Measurements from ENCODE around the gene AOPEP.

Gene AOPEP

GRCh38 chr9:95078511-95078910 is 352.0 kb downstream of the AOPEP start:
- no peaks in the 10 kb centered on the region for H3K9me3 ChIP-seq (ENCODE audit: low read length)
- peaks cover 26% of the 10 kb centered on the region; the same call in 1 of the 2 replicates for H3K36me3 ChIP-seq (ENCODE audit: insufficient read depth, low read length)
- H3K4me1 ChIP-seq (ENCODE audit: insufficient read depth, low read length, severe bottlenecking) = peaks cover 14% of the 10 kb centered on the region
- TF ChIP-seq EZH2 (IDR thresholded peaks at IDR 0.05; ENCODE audit: borderline replicate concordance, low read length) = no peak
- no peak overlapping the region for H3K27ac ChIP-seq (ENCODE audit: low read depth, low read length, poor library complexity, severe bottlenecking)
- no peaks in the 10 kb centered on the region for H3K79me2 ChIP-seq (ENCODE audit: insufficient read depth, low read length)
- no peaks in the 10 kb centered on the region for H3K27me3 ChIP-seq (ENCODE audit: insufficient read depth, low read length)
- H3F3A ChIP-seq (ENCODE audit: insufficient read depth, low read length) = no peaks in the 10 kb centered on the region
- H3K9me2 ChIP-seq (ENCODE audit: low read depth, low read length) = no peaks in the 10 kb centered on the region
- no peak overlapping the region for H3K9ac ChIP-seq (ENCODE audit: low read length)
- H2AFZ ChIP-seq (ENCODE audit: low read length) = no peak overlapping the region
- H3K4me3 ChIP-seq (ENCODE audit: low read depth, low read length, poor library complexity, severe bottlenecking) = no peak overlapping the region
- H3K4me2 ChIP-seq (ENCODE audit: low read length) = no peak overlapping the region
- H4K20me1 ChIP-seq (ENCODE audit: insufficient read depth, low read length) = no peaks in the 10 kb centered on the region

GRCh38 chr9:95078939-95079338 is 352.4 kb downstream of the AOPEP start:
- H3K4me2 ChIP-seq (ENCODE audit: low read length) = no peak overlapping the region
- H3F3A ChIP-seq (ENCODE audit: insufficient read depth, low read length) = no peaks in the 10 kb centered on the region
- H2AFZ ChIP-seq (ENCODE audit: low read length) = no peak overlapping the region
- H3K27me3 ChIP-seq (ENCODE audit: insufficient read depth, low read length) = no peaks in the 10 kb centered on the region
- peaks cover 9% of the 10 kb centered on the region for H3K4me1 ChIP-seq (ENCODE audit: insufficient read depth, low read length, severe bottlenecking)
- H3K27ac ChIP-seq (ENCODE audit: low read depth, low read length, poor library complexity, severe bottlenecking) = no peak overlapping the region
- H3K9me3 ChIP-seq (ENCODE audit: low read length) = no peaks in the 10 kb centered on the region
- H3K9ac ChIP-seq (ENCODE audit: low read length) = no peak overlapping the region
- H3K4me3 ChIP-seq (ENCODE audit: low read depth, low read length, poor library complexity, severe bottlenecking) = no peak overlapping the region
- H4K20me1 ChIP-seq (ENCODE audit: insufficient read depth, low read length) = no peaks in the 10 kb centered on the region
- TF ChIP-seq CTCF (IDR thresholded peaks at IDR 0.05; ENCODE audit: low read length) = no peak
- no peak for TF ChIP-seq EZH2 (IDR thresholded peaks at IDR 0.05; ENCODE audit: borderline replicate concordance, low read length)
- H3K79me2 ChIP-seq (ENCODE audit: insufficient read depth, low read length) = no peaks in the 10 kb centered on the region
- H3K36me3 ChIP-seq (ENCODE audit: insufficient read depth, low read length) = peaks cover 27% of the 10 kb centered on the region; the same call in 1 of the 2 replicates
- H3K9me2 ChIP-seq (ENCODE audit: low read depth, low read length) = no peaks in the 10 kb centered on the region

DNA sequence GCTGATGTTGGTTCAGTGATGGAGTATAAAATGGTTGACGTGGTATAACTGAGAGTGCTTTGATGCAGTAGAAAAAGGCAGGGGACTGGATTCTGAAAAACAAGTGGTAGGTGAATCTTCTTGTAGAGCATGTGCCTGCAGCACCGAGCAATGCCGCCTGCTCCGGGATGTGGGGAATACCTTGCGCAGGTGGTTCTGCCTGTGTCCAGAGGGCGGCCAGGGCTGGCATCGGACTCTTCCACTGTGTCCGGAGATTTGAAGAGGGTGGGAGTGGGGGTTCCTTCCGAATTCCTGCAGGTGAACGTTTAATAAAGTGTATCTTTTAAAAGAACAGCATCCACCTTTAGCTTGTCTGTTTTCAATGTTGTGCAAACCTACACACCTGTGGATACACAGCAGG is 353.0 kb downstream of the AOPEP start:
- Histone ChIP-seq H3K27me3 (ENCODE audit: insufficient read depth, low read length) (no peaks in the 10 kb centered on the region), H3K9me2 (ENCODE audit: low read depth, low read length) (no peaks in the 10 kb centered on the region), H3K4me1 (ENCODE audit: insufficient read depth, low read length, severe bottlenecking) (peaks cover 4% of the 10 kb centered on the region), H4K20me1 (ENCODE audit: insufficient read depth, low read length) (no peaks in the 10 kb centered on the region), H3K4me3 (ENCODE audit: low read depth, low read length, poor library complexity, severe bottlenecking) (no peak overlapping the region), H3K36me3 (ENCODE audit: insufficient read depth, low read length) (peaks cover 27% of the 10 kb centered on the region; the same call in 1 of the 2 replicates), H3K4me2 (ENCODE audit: low read length) (no peak overlapping the region), H3K27ac (ENCODE audit: low read depth, low read length, poor library complexity, severe bottlenecking) (no peak overlapping the region), H3K79me2 (ENCODE audit: insufficient read depth, low read length) (no peaks in the 10 kb centered on the region), H3K9me3 (ENCODE audit: low read length) (no peaks in the 10 kb centered on the region), H3F3A (ENCODE audit: insufficient read depth, low read length) (no peaks in the 10 kb centered on the region), H3K9ac (ENCODE audit: low read length) (no peak overlapping the region), H2AFZ (ENCODE audit: low read length) (no peak overlapping the region)
- TF ChIP-seq CTCF (IDR thresholded peaks at IDR 0.05; ENCODE audit: low read length) (no peak), EZH2 (IDR thresholded peaks at IDR 0.05; ENCODE audit: borderline replicate concordance, low read length) (no peak)

DNA sequence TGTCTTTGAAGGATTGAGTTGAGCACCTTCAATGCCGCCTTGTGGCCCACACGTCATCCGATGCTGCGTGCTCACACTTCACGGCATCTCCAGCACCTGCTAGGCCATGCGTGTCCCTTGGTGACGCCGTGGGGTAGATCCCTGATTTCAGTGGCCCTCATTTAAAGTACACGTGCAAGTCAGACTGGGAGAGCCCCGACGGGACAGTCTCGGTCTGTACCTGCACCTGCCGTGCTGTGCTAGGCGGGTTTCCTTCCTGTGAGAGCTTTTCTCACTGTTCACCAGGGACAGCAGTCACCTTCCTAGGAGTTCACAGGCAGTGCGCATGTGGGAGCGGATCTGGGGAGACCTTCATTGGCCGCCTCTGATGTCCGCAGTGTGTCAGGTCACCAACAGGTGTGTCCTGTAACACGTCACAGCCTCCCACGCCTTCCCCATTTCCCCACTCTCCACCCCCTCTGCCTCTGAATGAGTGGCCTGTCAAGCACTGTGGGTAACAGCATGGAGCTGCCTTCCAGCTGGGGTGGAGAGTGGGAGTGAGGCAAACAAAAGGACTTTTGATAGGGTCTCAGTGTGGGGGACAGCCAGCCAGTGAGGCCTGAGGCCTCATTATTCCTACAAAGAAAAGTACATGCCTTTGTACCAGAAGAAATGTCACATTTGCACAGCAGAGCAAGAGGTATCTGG is 354.6 kb downstream of the AOPEP start:
- Histone ChIP-seq H3F3A (ENCODE audit: insufficient read depth, low read length) (no peaks in the 10 kb centered on the region), H3K4me3 (ENCODE audit: low read depth, low read length, poor library complexity, severe bottlenecking) (no peak overlapping the region), H3K27me3 (ENCODE audit: insufficient read depth, low read length) (no peaks in the 10 kb centered on the region), H3K79me2 (ENCODE audit: insufficient read depth, low read length) (no peaks in the 10 kb centered on the region), H3K27ac (ENCODE audit: low read depth, low read length, poor library complexity, severe bottlenecking) (no peak overlapping the region), H4K20me1 (ENCODE audit: insufficient read depth, low read length) (no peaks in the 10 kb centered on the region), H3K9ac (ENCODE audit: low read length) (no peak overlapping the region), H3K4me1 (ENCODE audit: insufficient read depth, low read length, severe bottlenecking) (no peaks in the 10 kb centered on the region), H3K9me3 (ENCODE audit: low read length) (no peaks in the 10 kb centered on the region), H2AFZ (ENCODE audit: low read length) (no peak overlapping the region), H3K4me2 (ENCODE audit: low read length) (no peak overlapping the region), H3K36me3 (ENCODE audit: insufficient read depth, low read length) (peaks cover 27% of the 10 kb centered on the region; the same call in 1 of the 2 replicates), H3K9me2 (ENCODE audit: low read depth, low read length) (no peaks in the 10 kb centered on the region)
- no peak for TF ChIP-seq CTCF (IDR thresholded peaks at IDR 0.05; ENCODE audit: low read length)
- TF ChIP-seq EZH2 (IDR thresholded peaks at IDR 0.05; ENCODE audit: borderline replicate concordance, low read length) = no peak

All from OCI-LY1 (cell line).